Lung microvascular endothelial cell (primary cell): ENCODE data around the gene DPP10. TPM values are rescaled to one million over a fixed set of nuclear protein-coding genes. Genes with fewer than 3 reads are reported as not detected.

Experiments
- DNase-seq, 2 donors: peaks; one replicate each; pipeline versions ENCODE4 v3.0.0 to v3.0.0-alpha.2; 2010; ENCODE audit warnings: low read depth in 2 of 2
- total RNA-seq: library from RNA; depleted of rRNA; stranded (reverse); fragments of >200 nt; gene quantifications from 2 replicates; pipeline ENCODE4 v1.2.1, GENCODE V29; 2014

Gene DPP10
- total RNA-seq, 1 donor from 2014 or later, result not detected

DNA sequence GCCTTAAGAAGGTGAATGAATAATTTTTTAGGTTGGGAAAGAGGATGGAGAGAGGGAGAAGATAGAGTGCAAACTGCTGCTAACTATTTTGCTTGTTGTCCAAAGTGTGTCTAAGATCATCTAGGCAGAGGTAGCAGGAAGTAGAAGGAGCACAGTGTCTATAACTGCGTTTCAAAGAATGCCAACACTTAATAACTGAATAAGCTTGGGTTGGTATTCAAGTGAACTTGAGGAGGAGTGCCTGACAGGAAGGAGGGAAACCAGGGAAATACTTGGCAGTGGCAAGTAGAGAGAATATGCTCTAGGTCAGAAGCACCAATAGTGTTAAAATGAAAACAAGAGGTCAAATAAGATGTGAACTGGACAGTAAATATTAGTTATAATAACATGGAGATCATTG lies 155.9 kb downstream of the DPP10 start:
- DNase-seq, result no peak

DNA sequence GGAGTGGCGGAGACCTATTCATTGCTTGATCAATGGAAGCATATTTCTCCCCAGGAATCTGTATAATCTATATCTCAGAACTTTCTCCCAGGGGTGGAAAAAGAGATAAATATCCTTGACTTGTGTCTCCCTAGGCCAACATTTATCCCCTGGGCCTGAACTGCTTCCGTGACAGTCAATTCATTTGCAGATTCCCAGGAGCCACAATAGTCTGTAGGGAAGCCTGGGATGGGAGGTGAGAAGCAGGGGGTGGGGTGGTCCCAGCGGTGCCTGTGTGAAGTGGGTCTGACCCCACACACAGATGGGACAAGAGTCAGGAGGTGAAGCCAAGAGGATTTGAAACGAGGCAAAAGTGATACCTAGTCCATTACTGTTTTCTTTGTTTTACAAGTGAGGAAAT lies 166.8 kb downstream of the DPP10 start:
- DNase-seq, result no peak

GRCh38 chr2:114609801-114610200 lies 167.4 kb downstream of the DPP10 start:
- no peak for DNase-seq

- no peak for DNase-seq
Measured at GRCh38 chr2:114610677-114611076, 168.2 kb downstream of the DPP10 start.

- no peak for DNase-seq
Measured at GRCh38 chr2:114614592-114614991, 172.2 kb downstream of the DPP10 start.

GRCh38 chr2:114628481-114628880 lies 186.0 kb downstream of the DPP10 start:
- no peak for DNase-seq

GRCh38 chr2:114631146-114631545 lies 188.7 kb downstream of the DPP10 start:
- no peak for DNase-seq

- no peak for DNase-seq
Measured at GRCh38 chr2:114642166-114642770, 199.8 kb downstream of the DPP10 start.

DNA sequence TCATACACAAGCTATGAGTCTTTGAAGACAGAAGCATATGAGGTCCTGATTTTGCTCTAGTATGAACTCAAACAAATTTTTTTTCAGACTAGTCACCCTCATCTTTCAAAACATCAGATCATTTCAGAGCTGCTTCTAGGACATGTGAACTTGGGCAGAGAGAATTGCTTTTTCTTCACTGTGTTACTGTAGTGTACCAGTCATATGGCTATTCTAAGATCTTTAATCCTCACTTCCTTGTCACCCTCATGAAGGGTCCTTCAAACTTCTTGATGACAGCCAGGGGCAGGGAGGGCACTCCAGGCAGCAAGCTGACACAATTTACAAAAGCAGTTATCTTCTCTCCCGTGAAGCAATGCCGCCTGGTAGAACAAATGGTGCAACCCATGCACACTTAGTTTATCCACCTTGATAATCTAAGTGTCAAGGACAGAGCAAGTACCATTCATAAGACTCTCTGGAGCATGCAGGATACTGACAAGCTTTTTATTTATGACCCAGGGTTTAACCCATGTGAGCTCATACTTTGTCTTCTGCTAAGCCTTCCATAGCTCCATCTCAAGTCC lies 200.6 kb downstream of the DPP10 start:
- DNase-seq, result no peak

DNA sequence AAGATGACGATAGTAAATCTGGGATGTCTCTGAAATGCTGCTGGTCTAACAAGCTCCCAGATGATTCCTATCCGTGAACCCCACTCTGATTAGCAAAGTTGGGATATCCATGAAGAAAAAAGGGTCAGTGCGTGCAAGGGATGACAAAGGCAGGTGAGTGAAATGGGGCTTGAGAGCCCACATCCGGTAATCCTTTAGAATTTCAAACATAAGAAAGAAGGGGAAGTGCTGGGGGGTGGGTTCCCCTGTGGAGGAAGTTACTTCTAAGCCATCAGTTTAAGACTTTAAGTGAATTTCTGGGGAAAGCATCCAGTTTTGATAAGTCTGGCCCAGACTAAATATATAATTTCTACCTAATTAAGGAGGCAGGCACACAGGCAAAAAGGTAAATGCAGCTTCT lies 209.5 kb downstream of the DPP10 start:
- no peak for DNase-seq

DNA sequence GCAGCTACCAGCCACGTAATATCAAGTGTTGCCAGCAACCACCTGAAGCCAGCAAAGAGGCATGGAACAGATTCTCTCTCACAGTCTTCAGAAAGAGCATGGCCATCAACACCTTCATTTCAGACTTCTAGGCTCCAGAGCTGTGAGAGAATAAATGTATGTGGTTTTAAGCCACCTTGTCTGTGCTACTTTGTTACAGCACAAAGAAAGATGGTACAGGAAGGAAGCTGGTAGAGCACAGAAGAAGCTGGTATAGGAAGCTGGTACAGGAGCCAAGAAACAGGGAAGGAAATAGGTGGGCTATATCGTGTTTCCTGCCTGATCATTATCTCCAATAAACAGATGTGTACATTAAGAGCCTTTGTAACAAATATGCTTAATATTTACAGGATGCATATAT lies 217.4 kb downstream of the DPP10 start:
- no peak for DNase-seq

DNA sequence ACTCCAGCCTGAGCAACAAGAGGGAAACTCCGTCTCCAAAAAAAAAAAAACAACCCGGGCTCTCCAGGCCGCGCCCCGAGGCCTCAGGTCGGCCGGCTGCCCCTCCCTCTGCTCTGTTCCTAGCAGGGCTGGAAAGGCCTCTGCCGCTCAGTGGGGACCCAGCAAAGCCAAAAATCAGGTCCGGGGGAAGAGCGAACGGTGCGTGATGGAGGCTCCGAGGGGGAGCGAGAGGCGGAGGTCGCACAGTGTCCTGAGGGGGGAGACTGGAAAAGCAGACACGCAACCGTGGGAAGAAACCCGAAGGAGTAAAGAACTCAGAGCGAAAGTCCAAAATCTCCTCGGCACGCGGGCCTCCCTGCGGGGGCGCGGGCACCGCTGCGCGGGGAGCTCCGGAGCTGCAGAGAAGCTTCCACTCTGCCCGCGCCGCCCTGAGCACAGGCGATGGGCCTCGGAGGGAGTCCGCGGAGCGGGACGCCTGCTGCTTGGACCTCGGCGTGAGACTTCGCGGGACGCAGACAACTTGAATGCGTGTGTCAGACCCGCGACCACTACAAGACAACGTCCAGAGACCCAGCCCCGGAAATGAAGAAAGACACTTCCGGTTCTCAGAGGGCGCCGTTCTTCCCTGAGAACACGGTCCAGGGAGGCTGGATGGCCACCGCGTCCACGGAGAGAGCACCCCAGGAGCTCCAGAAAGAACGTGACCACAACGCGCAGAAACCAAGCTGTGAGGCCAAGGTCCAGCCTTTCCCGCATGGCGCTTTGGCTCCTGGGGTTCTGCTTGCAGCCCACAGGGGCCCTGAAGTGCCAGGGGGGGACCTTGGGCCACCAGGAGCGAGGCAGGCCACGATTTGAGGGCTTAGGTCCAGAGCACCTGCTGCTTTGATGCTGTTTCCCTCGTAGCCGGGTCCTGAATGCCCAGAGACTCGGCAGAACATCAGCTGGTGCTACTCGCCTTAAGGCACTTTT lies 219.8 kb downstream of the DPP10 start:
- peak in 1 of 2 donors; percentile 0 for DNase-seq

DNA sequence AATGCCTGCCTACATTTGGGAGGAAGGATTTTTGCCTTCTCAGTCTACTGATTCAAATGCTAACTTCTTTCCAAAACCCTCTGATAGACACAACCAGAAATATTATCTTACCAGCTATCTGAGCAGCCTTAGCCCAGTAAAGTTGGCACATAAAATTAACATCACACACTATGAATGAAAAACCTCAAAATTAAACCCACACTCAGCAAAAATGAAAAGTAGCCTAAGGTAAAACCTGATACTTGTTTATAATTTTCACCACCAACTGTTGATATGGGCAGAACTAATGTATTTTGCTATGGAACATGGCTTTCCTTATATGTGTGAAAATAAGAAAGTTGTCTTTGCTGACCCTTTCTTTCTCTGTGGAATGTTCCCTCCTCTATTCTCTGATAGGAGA lies 226.0 kb downstream of the DPP10 start:
- DNase-seq, result no peak

GRCh38 chr2:114683251-114683650 lies 240.8 kb downstream of the DPP10 start:
- no peak for DNase-seq

GRCh38 chr2:114684403-114684802 lies 242.0 kb downstream of the DPP10 start:
- DNase-seq, result no peak

DNA sequence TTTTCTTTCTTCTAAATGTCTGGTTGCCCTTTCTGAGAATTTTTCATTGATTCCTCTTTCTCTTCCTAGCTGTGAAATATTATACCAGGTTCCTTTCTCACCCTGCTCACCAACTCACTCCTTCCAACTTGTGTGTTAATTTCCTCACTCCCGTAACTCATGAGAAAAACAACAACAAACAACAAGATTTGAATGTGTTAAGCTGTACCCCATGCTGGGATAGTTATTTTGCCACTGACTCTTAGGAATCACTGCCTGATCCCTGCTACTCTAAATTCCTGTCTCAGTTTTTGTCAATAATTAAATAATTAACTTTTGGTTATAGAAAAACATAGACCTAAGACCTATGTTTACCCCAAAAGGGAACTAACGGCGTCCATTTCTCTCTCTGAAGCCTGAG lies 242.7 kb downstream of the DPP10 start:
- DNase-seq, result no peak

GRCh38 chr2:114688241-114688640 lies 245.8 kb downstream of the DPP10 start:
- DNase-seq, result no peak

DNA sequence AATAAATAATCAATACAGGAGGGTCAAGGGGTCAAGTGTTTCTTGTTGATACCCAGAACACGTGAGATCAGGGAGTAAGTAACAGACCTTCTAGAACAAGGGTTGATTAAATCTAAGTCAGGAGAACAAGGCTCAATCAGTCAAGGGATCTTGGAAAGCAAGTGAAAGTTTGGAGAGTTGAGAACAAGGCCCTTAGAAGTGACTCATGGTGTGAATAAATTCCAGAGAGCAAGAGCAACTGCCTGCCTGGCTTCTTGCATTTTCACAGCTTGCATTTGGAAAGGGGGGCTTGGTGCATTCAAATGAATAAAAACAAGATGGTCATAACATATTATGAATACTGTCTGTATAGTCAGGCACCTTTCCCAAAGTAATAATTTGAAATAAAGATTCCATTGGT lies 256.1 kb downstream of the DPP10 start:
- DNase-seq, result no peak

GRCh38 chr2:114699423-114699944 lies 257.0 kb downstream of the DPP10 start:
- DNase-seq, result no peak

GRCh38 chr2:114700440-114700839 lies 258.0 kb downstream of the DPP10 start:
- no peak for DNase-seq

DNA sequence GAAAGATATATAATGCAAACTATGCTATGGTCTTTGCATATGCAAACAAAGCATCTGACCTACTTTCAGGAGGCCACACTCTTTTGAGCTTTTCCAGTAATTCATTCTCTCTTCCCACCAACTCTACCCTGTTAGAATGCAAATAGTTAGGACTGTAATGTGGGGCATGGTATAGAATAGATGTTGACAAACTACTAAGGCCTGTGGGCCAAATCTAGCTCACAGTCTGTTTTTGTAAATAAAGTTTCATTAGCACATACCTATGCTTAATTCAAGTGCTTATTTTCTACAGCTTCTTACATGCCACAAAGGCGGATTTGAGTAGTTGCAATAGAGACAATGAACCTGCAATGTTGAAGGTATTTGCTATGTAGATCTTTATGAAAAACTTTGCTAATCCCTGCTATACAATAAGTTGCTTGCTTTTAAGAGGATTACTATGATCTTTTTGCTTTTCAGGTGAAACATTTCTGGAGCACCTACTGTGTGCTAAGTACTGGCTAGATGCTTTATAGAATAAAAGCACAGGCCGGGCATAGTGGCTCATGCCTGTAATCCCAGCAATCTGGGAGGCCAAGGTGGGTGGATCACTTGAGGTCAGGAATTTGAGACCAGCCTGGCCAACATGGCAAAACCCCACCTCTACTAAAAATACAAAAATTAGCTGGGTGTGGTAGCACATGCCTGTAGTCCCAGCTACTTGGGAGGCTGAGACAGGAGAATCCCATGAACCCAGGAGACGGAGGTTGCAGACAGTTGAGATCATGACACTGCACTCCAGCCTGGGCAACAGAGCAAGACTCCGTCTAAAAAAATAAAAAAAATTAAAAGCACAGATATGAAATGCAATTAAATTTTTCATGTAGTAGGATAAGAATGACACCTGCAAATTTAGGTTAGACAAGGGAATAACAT lies 267.8 kb downstream of the DPP10 start:
- no peak for DNase-seq
